A549 treated with RU486 at 1 μM for 4 hours (cell line): Measurements from ENCODE around the gene CREBRF. TPM values are rescaled to one million over a fixed set of nuclear protein-coding genes. Genes with fewer than 3 reads are reported as not detected.

Source experiments
- total RNA-seq: library from RNA; stranded (reverse); fragments of 200-300 nt; extraction: Qiagen RNA extraction; gene quantifications from 5 replicates; pipeline ENCODE4 v1.2.3, GENCODE V29; 2022; ENCODE audit warnings: low read depth

The CREBRF gene
- 1.5 to 3.5 TPM (median 2.2 TPM) in 5 replicates for total RNA-seq

GRCh38 chr5:173055983-173056782 lies at the start of gene CREBRF:
CREBRF (plus strand) TSS chr5:173056352; CDS start chr5:173080776, 24,424 bp downstream.

GRCh38 chr5:173144200-173145176 lies 88.3 kb downstream of the CREBRF start, which contains the start of gene BNIP1:
BNIP1 (plus strand) TSS chr5:173144531; CDS start chr5:173144546, 15 bp downstream.

Other genes with a start within 250 kb of the CREBRF start
- 247 to 318 TPM (median 297 TPM) in 5 replicates for gene ERGIC1, start 222.1 kb upstream of the CREBRF start, total RNA-seq
- 119 to 125 TPM (median 121 TPM) in 5 replicates for gene RPL26L1, start 96.9 kb upstream of the CREBRF start, total RNA-seq
- 230 to 409 TPM (median 348 TPM) in 5 replicates for gene ATP6V0E1, start 72.6 kb upstream of the CREBRF start, total RNA-seq
- 16.5 to 21.4 TPM (median 17.2 TPM) in 5 replicates for gene BNIP1, start 88.2 kb downstream of the CREBRF start, total RNA-seq
- gene NKX2-5, start 178.9 kb downstream of the CREBRF start, total RNA-seq, result 9.8 to 16.3 TPM (median 14.2 TPM) in 5 replicates